ENCODE measurements around the gene TTC27.
"Not testable (repeated sequence)": the region's sequence is repeated elsewhere in the genome, so short reads cannot be mapped to it uniquely, and the experiment has no call there.

The TTC27 gene

GRCh38 chr2:32627814-32628579, at the start of gene TTC27:
TTC27 (plus strand) TSS chr2:32628050; CDS start chr2:32628293, 243 bp downstream.
- DNase-seq = peak; percentile 94

GRCh38 chr2:32591669-32592463, 36.0 kb upstream of the TTC27 start:
- DNase-seq = peak in 1 of 2 donors; percentile 10

DNA sequence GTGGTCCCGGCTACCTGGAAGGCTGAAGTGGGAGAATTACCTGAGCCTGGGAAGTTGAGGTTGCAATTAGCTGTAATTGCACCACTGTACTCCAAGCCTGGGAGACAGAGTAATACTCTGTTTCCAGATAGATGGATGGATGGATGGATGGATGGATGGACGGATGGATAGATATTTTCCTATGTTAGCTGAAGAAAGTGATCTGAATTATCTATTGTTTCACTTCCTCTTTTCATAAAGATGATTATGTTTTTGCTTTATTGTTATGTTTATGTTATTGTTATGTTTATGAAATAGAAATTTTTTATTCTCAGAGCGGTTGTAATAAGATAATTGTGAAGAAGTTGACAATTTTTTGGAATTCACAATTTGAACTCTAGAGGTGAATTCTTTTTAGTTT, 33.3 kb upstream of the TTC27 start:
- DNase-seq = no peak

GRCh38 chr2:32611366-32611765, 16.5 kb upstream of the TTC27 start:
- DNase-seq = no peak

GRCh38 chr2:32611771-32612170, 16.1 kb upstream of the TTC27 start:
- DNase-seq = no peak

DNA sequence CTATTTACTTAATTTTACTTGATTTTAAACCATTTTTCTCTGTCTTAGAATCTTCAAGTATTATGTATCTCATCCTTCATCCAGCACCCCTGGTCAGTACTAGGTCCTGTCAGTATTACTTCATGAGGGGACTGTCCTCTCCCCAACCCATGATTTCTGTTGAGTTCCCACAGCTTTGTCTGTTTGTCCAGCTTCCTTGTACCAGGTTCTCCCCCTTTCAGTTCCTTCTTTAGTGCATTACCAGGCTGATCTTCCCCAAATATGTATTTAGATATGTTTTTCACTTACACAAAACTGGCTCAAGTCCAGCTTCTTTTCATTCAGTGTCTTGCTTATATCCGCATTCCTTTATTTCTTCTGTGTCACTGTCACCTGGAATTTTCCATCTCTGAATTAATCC, 13.8 kb upstream of the TTC27 start:
- no peak for DNase-seq

DNA sequence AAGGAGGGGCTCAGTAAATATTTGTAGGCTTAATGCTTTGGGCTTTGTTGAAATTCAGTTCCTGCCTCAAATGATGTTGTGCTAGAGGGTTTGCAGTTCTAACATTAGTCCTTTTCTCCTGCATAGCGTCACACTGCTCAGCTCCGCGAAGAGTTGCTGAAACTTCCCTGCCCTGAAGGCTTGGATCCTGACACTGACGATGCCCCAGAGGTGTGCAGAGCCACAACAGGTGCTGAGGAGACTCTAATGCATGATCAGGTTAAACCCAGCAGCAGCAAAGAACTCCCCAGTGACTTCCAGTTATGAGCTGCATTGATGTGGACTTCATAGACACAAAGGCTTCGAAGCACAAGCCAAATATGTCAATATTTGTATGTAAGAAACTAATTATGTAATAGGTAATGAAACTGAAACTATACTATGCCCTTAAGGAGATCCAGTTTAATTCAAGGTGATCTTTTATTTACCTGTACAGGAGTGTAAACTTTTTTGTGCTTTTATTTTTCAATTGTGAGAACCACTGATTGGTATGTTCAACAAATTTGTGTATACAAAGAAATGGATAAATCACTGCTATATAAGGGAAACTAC, 10.2 kb upstream of the TTC27 start:
- DNase-seq = no peak

DNA sequence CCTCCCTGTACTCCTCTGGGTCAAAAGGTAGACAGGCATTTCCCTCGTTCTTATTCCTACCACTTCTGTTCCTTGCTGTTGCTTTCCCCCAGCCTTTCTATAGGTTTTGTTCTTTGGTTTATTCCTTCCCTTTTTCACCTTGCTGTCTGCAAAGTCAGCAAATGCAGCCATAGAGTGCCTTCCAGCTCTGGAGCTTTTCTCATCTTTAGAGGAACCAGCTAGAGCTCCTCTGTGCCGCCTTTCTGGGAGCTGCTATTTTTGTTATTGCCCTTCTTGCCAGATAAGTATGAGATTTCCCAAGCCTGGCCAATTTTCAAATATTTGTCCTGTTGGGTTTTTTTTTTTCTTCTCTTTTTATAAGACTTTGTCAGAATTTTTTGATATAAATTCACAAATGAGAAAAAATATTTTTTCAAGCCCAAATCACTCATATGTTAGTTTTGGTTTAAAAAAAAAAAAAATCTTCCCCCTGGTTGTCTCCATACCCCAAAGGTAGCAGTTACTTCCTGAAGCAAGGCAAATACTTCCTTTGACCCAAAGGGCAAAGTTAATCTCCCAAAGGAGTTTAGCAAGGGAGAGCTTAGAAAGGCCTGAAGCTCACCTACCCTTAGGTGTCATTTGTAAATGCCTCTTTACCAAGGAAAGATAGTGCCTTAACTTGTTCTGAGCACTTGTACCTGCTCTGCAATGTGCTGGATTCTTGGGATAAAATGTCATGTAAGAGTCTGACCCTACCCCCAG, 5.1 kb upstream of the TTC27 start:
- no peak for DNase-seq

DNA sequence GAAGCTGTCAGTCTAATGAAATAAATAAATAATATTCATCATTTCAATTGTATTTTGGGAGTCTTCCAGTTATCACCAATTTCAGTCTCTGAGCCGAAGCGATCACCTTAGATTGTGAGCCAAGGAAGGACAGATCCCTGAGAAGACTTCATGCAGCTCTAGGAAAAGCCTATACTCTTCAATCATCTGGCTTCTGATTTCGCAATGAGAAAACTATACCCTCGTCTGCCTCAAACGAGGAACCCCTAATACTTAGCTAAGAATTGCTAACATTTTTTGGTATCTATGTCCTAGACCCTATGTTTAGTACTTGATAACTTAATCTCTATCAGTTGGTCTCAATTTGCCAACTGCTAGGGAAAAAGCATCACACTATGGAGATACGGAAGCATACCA, 4.5 kb upstream of the TTC27 start:
- DNase-seq = no peak

- no peak for DNase-seq
Measured at GRCh38 chr2:32624812-32625211, 3.0 kb upstream of the TTC27 start.

DNA sequence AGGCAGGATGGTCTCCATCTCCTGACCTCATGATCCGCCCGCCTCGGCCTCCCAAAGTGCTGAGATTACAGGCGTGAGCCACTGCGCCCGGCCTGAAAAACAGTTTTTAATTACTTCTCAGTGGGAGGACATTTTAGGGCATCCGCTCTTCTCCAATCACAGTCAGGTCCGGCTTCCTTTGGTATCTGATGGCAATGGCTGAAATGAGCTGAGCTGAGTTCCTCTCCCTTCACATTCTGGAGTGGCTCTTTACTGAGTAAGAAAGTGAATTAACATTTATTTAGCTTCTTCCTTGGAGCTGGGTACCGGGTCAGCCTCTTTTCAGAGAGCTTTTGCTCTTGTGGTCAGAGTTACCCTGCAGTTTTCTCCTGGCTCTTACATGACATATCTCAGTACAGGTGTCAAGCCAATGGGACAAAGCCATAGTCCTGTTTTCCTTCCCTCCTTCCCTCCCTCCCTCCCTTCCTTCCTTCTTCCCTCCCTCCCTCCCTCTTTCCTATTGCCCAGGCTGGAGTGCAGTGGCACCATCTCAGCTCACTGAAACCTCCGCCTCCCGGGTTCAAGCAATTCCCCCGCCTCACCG, 1.1 kb upstream of the TTC27 start:
- DNase-seq = no peak

DNA sequence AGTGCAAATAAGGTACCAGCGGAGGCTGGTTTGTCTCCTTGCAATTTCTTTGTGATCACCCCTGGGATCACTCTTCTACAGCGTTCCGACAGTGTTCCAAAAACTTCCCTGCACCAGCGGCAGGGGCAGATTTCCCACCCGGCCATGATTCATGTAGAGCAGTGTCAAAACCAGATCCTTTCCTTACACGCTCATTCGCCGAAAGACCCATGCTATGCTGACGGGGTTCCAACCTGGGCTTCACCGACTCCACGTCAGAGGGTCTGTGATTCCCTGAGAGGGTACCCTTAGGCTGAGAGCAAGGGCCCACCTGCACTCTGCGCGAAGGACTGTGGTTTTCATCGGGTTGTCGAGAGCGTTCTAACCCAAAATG, 423 bp upstream of the TTC27 start:
- DNase-seq = peak in 1 of 2 donors; percentile 22

DNA sequence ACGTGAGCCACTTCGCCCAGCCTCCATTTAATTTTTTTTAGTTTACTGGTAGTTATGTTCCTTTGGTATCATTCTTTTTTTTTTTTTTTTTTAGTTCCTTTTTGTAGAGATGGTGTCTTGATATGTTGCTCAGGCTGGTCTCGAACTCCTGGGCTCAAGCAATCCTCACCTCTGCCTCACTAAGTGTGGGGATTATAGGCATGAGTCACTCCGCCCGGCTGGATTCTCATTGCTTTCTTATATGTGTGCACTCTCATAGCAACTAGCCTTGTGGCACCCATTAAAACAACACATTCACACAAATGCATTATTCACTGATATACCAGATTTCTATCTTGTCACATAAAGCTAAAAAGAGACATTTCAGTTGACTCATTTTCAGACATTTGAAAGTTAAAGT, 4.2 kb downstream of the TTC27 start:
- no peak for DNase-seq

DNA sequence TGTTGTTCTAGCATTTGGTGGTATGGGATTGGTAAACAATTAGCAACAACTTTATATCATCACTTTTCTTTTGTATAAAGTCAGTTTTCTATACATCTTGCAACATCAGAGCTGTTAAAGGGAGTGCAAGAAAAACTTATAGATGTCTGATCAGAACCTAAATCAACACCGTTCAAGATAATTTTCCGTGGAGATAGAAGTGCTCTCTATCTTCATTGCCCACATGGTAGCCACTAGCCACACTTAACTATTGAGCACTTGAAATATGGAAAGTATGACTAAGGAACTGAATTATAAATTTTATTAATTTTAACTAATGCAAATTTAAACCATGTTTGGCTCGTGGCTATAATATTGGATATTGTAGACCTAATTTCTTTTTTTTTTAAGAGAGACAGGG, 5.2 kb downstream of the TTC27 start:
- no peak for DNase-seq

DNA sequence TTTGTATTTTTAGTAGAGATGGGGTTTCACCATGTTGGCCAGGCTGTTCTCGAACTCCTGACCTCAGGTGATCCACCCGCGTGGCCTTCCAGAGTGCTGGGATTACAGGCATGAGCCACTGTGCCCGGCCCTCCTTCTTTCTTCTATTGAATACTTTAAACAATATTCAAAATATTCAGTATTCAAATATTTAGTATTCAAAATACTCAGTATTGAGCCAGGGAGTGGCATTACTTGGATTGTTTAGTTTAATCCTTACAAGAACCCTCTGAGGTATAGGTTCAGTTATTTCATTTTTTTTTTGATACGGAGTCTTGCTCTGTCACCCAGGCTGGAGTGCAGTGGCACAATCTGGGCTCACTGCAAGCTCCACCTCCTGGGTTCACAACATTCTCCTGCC, 10.7 kb downstream of the TTC27 start:
- not testable (repeated sequence) for DNase-seq

DNA sequence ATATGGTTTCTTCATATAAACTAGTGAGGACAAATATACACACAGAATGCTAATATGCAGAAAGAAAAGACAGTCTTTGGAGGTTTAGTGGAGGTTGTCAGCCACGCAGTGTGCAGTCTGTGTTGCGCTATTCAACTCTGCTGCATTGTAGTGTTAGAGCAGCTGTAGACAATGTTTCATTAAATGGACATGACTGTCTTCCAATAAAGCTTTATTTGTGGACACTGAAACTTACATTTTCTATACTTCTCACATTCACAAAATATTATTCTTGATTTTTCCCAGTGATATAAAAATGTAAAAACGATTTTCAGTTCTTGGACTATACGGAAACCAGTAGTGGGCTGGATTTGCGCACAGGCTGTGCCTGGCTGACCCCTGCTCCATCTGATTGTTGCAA, 13.3 kb downstream of the TTC27 start:
- DNase-seq = no peak

DNA sequence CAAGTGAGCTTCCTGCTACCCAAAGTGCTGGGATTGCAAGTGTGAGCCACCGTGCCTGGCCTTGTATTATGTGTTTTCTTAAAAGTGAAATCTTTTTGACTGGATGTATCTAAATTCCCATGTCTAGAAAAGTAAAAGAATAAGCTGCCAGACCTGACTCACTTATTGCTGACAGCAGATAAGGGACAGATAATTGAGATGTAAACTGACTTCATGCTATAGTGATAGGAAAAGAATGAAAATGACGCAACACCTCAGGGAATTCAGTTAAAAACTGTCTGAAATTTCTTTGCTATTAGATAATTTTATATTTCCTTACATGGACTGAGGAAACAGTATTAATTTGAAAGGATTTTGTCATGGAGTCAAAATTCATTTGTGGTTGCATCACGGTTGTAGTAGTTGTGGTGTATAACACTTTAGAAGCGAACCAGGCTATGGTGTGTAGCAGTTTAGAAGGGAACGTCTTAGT, 19.4 kb downstream of the TTC27 start:
- DNase-seq = no peak

GRCh38 chr2:32652555-32653209, 24.8 kb downstream of the TTC27 start:
- DNase-seq = no peak

DNA sequence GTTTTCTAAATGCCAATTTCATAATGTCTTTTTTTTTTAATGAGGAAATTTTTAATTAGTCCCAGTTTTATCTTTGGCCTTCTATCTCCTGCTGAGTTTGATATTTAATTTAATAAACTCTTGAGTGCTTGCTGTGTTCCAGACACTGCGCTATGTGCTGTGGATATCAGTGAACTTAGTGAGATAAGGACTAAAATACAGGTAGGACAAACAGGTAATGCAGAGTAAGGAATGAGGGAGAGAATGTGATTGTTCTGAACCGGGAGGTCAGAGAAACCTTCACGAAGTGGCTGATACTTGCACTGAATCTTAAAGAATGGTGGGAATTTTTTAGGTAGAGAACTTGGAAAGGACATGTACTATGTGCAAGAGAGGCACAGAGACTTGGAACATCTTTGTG, 28.2 kb downstream of the TTC27 start:
- no peak for DNase-seq

DNA sequence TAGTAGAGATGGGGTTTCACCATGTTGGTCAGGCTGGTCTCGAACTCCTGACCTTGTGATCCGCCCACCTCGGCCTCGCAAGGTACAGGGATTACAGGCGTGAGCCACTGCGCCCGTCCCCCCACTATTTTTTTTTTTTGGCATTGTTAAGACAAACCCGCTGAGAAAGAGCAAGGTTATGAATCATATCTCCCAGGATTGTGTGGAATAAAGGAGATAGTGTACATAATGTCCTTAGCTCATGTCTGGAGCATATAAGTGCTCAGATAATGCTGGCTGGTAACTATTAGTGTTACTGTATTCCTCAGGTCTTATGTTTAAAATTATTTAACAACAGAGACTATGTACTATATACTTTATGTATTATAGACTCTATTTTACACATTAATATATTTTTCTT, 36.0 kb downstream of the TTC27 start:
- no peak for DNase-seq

GRCh38 chr2:32666704-32667103, 38.9 kb downstream of the TTC27 start:
- no peak for DNase-seq

GRCh38 chr2:32668254-32668653, 40.4 kb downstream of the TTC27 start:
- no peak for DNase-seq
